ENCODE measurements around the gene OR6C1.

- TF ChIP-seq CTCF (IDR thresholded peaks at IDR 0.05; ENCODE audit: control extremely low read depth in 1 of 3, insufficient read depth in 1 of 3, low read depth in 1 of 3, low read length in 3 of 3): no peak
- no peak for TF ChIP-seq SIN3A (conservative IDR thresholded peaks at IDR 0.05 in 1 of 2, IDR thresholded peaks at IDR 0.05 in 1 of 2; ENCODE audit: low read depth in 1 of 2, low read length in 2 of 2)
- TF ChIP-seq EZH2 (IDR thresholded peaks at IDR 0.05; ENCODE audit: low read depth, low read length, severe bottlenecking): no peak
- TF ChIP-seq EP300 (IDR thresholded peaks at IDR 0.05; ENCODE audit: borderline replicate concordance in 1 of 2, low read depth in 2 of 2, low read length in 2 of 2): no peak
- no peak for TF ChIP-seq GABPA (IDR thresholded peaks at IDR 0.05; ENCODE audit: borderline replicate concordance, insufficient read depth, low read length)
- no peak for TF ChIP-seq JUND (IDR thresholded peaks at IDR 0.05; ENCODE audit: low read length)
- no peak for TF ChIP-seq RNF2 (IDR thresholded peaks at IDR 0.05; ENCODE audit: borderline replicate concordance, low read depth, low read length, missing control alignments, poor library complexity, severe bottlenecking)
- no peak for TF ChIP-seq CBX8 (IDR thresholded peaks at IDR 0.05; ENCODE audit: borderline replicate concordance, low read depth, low read length)
- no peak for TF ChIP-seq USF2 (IDR thresholded peaks at IDR 0.05; ENCODE audit: low read length)
- no peak for TF ChIP-seq POLR2A (IDR thresholded peaks at IDR 0.05; ENCODE audit: control extremely low read depth in 1 of 2, low read depth in 2 of 2, low read length in 2 of 2)
- no peak for TF ChIP-seq HDAC6 (IDR thresholded peaks at IDR 0.05; ENCODE audit: low read depth, low read length)
- TF ChIP-seq KDM1A (IDR thresholded peaks at IDR 0.05; ENCODE audit: borderline replicate concordance, low read length): no peak
- no peak for TF ChIP-seq GTF2F1 (IDR thresholded peaks at IDR 0.05; ENCODE audit: borderline replicate concordance, low read depth, low read length)
- no peak for TF ChIP-seq TAF1 (IDR thresholded peaks at IDR 0.05; ENCODE audit: low read depth, low read length)
Measured at GRCh38 chr12:55330446-55330845, 16.3 kb downstream of the OR6C1 start, which contains the start of gene OR6C3.
